ENCODE data around the gene SGK2. TPM values are rescaled to one million over a fixed set of nuclear protein-coding genes. Genes with fewer than 3 reads are reported as not detected.

Gene SGK2
- total RNA-seq, 2 donors from 2014 or later, result 0.57 to 1.7 TPM

- Mint-ChIP-seq H3K27me3 (peaks cover 0 to 5% of the 10 kb centered on the region in 2 donors), H3K27ac (no peak overlapping the region), H3K9me3 (no peaks in the 10 kb centered on the region), H3K4me3 (no peak overlapping the region), H3K36me3 (no peaks in the 10 kb centered on the region), H3K4me1 (ENCODE audit: low read depth in 2 of 2) (no peaks in the 10 kb centered on the region)
- ATAC-seq (no peak), DNase-seq (ENCODE audit: low spot score) (no peak)
Measured at GRCh38 chr20:43560974-43561373, 2.1 kb downstream of the SGK2 start.

- no peaks in the 10 kb centered on the region for H3K9me3 Mint-ChIP-seq
- H3K27ac Mint-ChIP-seq, result no peak overlapping the region
- H3K4me1 Mint-ChIP-seq (ENCODE audit: low read depth in 2 of 2), result no peaks in the 10 kb centered on the region
Measured at GRCh38 chr20:43563429-43563828, 4.6 kb downstream of the SGK2 start.

GRCh38 chr20:43563991-43564390 lies 5.2 kb downstream of the SGK2 start:
- H3K4me1 Mint-ChIP-seq (ENCODE audit: low read depth in 2 of 2), result no peaks in the 10 kb centered on the region
- H3K9me3 Mint-ChIP-seq, result no peaks in the 10 kb centered on the region
- peaks cover 0 to 5% of the 10 kb centered on the region in 2 donors for H3K27me3 Mint-ChIP-seq
- ATAC-seq (no peak), DNase-seq (ENCODE audit: low spot score) (no peak)
- no peak overlapping the region for H3K27ac Mint-ChIP-seq
- no peak overlapping the region for H3K4me3 Mint-ChIP-seq
- H3K36me3 Mint-ChIP-seq, result no peaks in the 10 kb centered on the region

More at GRCh38 chr20:43563429-43563828, 4.6 kb downstream of the SGK2 start:
- ATAC-seq (no peak), DNase-seq (ENCODE audit: low spot score) (no peak)
- Mint-ChIP-seq H3K4me3 (no peak overlapping the region), H3K36me3 (no peaks in the 10 kb centered on the region), H3K27me3 (peaks cover 0 to 5% of the 10 kb centered on the region in 2 donors)

GRCh38 chr20:43564455-43564854 lies 5.6 kb downstream of the SGK2 start:
- H3K4me1 Mint-ChIP-seq (ENCODE audit: low read depth in 2 of 2), result no peaks in the 10 kb centered on the region
- DNase-seq (ENCODE audit: low spot score) (no peak), ATAC-seq (peak; percentile 18 to 41)
- H3K9me3 Mint-ChIP-seq, result no peaks in the 10 kb centered on the region
- H3K27ac Mint-ChIP-seq, result no peak overlapping the region
- no peaks in the 10 kb centered on the region for H3K36me3 Mint-ChIP-seq
- no peak overlapping the region for H3K4me3 Mint-ChIP-seq
- H3K27me3 Mint-ChIP-seq, result peaks cover 0 to 2% of the 10 kb centered on the region in 2 donors

GRCh38 chr20:43564993-43565757 lies 6.3 kb downstream of the SGK2 start:
- Mint-ChIP-seq H3K4me1 (ENCODE audit: low read depth in 2 of 2) (no peaks in the 10 kb centered on the region), H3K27ac (no peak overlapping the region), H3K9me3 (no peaks in the 10 kb centered on the region), H3K27me3 (peaks cover 0 to 2% of the 10 kb centered on the region in 2 donors), H3K36me3 (no peaks in the 10 kb centered on the region), H3K4me3 (no peak overlapping the region)
- DNase-seq (ENCODE audit: low spot score) (no peak), ATAC-seq (no peak)

- no peak overlapping the region for H3K4me3 Mint-ChIP-seq
- DNase-seq (ENCODE audit: low spot score) (no peak), ATAC-seq (no peak)
- no peak overlapping the region for H3K27ac Mint-ChIP-seq
- H3K27me3 Mint-ChIP-seq, result peaks cover 0 to 2% of the 10 kb centered on the region in 2 donors
- H3K36me3 Mint-ChIP-seq, result no peaks in the 10 kb centered on the region
- no peaks in the 10 kb centered on the region for H3K9me3 Mint-ChIP-seq
- no peaks in the 10 kb centered on the region for H3K4me1 Mint-ChIP-seq (ENCODE audit: low read depth in 2 of 2)
Measured at GRCh38 chr20:43565758-43566104, 6.9 kb downstream of the SGK2 start.

GRCh38 chr20:43567477-43567876 lies 8.7 kb downstream of the SGK2 start:
- no peaks in the 10 kb centered on the region for H3K9me3 Mint-ChIP-seq
- no peak overlapping the region for H3K27ac Mint-ChIP-seq
- no peak for ATAC-seq
- no peaks in the 10 kb centered on the region for H3K27me3 Mint-ChIP-seq
- no peak overlapping the region for H3K4me3 Mint-ChIP-seq
- no peak for DNase-seq (ENCODE audit: low spot score)
- H3K36me3 Mint-ChIP-seq, result no peaks in the 10 kb centered on the region
- H3K4me1 Mint-ChIP-seq (ENCODE audit: low read depth in 2 of 2), result no peaks in the 10 kb centered on the region

- Mint-ChIP-seq H3K27ac (no peak overlapping the region), H3K36me3 (no peaks in the 10 kb centered on the region), H3K27me3 (no peaks in the 10 kb centered on the region), H3K4me1 (ENCODE audit: low read depth in 2 of 2) (no peaks in the 10 kb centered on the region), H3K4me3 (no peak overlapping the region), H3K9me3 (no peaks in the 10 kb centered on the region)
- no peak for ATAC-seq
- DNase-seq (ENCODE audit: low spot score), result no peak
Measured at GRCh38 chr20:43568706-43569105, 9.9 kb downstream of the SGK2 start.

- Mint-ChIP-seq H3K9me3 (no peaks in the 10 kb centered on the region), H3K27me3 (no peaks in the 10 kb centered on the region), H3K4me3 (no peak overlapping the region), H3K27ac (no peak overlapping the region), H3K4me1 (ENCODE audit: low read depth in 2 of 2) (no peaks in the 10 kb centered on the region), H3K36me3 (no peaks in the 10 kb centered on the region)
- ATAC-seq, result no peak
- no peak for DNase-seq (ENCODE audit: low spot score)
Measured at GRCh38 chr20:43569282-43569681, 10.5 kb downstream of the SGK2 start.

- DNase-seq (ENCODE audit: low spot score), result no peak
- H3K27me3 Mint-ChIP-seq, result no peaks in the 10 kb centered on the region
- no peaks in the 10 kb centered on the region for H3K9me3 Mint-ChIP-seq
- no peak overlapping the region for H3K4me3 Mint-ChIP-seq
- peak in 1 of 2 donors; percentile 17 for ATAC-seq
- H3K27ac Mint-ChIP-seq, result no peak overlapping the region
- no peaks in the 10 kb centered on the region for H3K4me1 Mint-ChIP-seq (ENCODE audit: low read depth in 2 of 2)
- H3K36me3 Mint-ChIP-seq, result no peaks in the 10 kb centered on the region
Measured at GRCh38 chr20:43570496-43570895, 11.7 kb downstream of the SGK2 start.

GRCh38 chr20:43571310-43571709 lies 12.5 kb downstream of the SGK2 start:
- no peaks in the 10 kb centered on the region for H3K36me3 Mint-ChIP-seq
- H3K4me1 Mint-ChIP-seq (ENCODE audit: low read depth in 2 of 2), result no peaks in the 10 kb centered on the region
- H3K4me3 Mint-ChIP-seq, result no peak overlapping the region
- no peaks in the 10 kb centered on the region for H3K27me3 Mint-ChIP-seq
- no peak overlapping the region for H3K27ac Mint-ChIP-seq
- no peak for ATAC-seq
- no peaks in the 10 kb centered on the region for H3K9me3 Mint-ChIP-seq
- no peak for DNase-seq (ENCODE audit: low spot score)

GRCh38 chr20:43571771-43572170 lies 12.9 kb downstream of the SGK2 start:
- DNase-seq (ENCODE audit: low spot score) (no peak), ATAC-seq (no peak)
- H3K4me3 Mint-ChIP-seq, result no peak overlapping the region
- H3K27ac Mint-ChIP-seq, result no peak overlapping the region
- H3K27me3 Mint-ChIP-seq, result no peaks in the 10 kb centered on the region
- H3K9me3 Mint-ChIP-seq, result no peaks in the 10 kb centered on the region
- H3K4me1 Mint-ChIP-seq (ENCODE audit: low read depth in 2 of 2), result no peaks in the 10 kb centered on the region
- no peaks in the 10 kb centered on the region for H3K36me3 Mint-ChIP-seq

GRCh38 chr20:43572891-43573290 lies 14.1 kb downstream of the SGK2 start:
- Mint-ChIP-seq H3K9me3 (no peaks in the 10 kb centered on the region), H3K27me3 (no peaks in the 10 kb centered on the region), H3K4me3 (no peak overlapping the region), H3K27ac (no peak overlapping the region), H3K36me3 (no peaks in the 10 kb centered on the region), H3K4me1 (ENCODE audit: low read depth in 2 of 2) (no peaks in the 10 kb centered on the region)
- ATAC-seq (no peak), DNase-seq (ENCODE audit: low spot score) (no peak)

GRCh38 chr20:43576108-43576507 lies 17.3 kb downstream of the SGK2 start:
- no peaks in the 10 kb centered on the region for H3K36me3 Mint-ChIP-seq
- H3K4me3 Mint-ChIP-seq, result no peak overlapping the region
- ATAC-seq (no peak), DNase-seq (ENCODE audit: low spot score) (no peak)
- peaks cover 5 to 10% of the 10 kb centered on the region in 2 donors for H3K4me1 Mint-ChIP-seq (ENCODE audit: low read depth in 2 of 2)
- no peaks in the 10 kb centered on the region for H3K9me3 Mint-ChIP-seq
- H3K27ac Mint-ChIP-seq, result no peak overlapping the region
- no peaks in the 10 kb centered on the region for H3K27me3 Mint-ChIP-seq

Data from natural killer cell treated with Interleukin-12 subunit alpha and Interleukin-12 subunit beta and Interleukin-15 and Interleukin-18, amount 100 ng/mL, for 72 hours (primary cell).